HG03378 (cell line): Measurements from ENCODE around the gene PRDX5.

ENCODE experiments used
- ATAC-seq: cut with Tn5 transposase; IDR thresholded peaks from one replicate; pipeline ENCODE4 v1.9.1; 2021; ENCODE audit warnings: mild to moderate bottlenecking, moderate library complexity; ENCODE audit not compliant: unreplicated experiment

Gene PRDX5

DNA sequence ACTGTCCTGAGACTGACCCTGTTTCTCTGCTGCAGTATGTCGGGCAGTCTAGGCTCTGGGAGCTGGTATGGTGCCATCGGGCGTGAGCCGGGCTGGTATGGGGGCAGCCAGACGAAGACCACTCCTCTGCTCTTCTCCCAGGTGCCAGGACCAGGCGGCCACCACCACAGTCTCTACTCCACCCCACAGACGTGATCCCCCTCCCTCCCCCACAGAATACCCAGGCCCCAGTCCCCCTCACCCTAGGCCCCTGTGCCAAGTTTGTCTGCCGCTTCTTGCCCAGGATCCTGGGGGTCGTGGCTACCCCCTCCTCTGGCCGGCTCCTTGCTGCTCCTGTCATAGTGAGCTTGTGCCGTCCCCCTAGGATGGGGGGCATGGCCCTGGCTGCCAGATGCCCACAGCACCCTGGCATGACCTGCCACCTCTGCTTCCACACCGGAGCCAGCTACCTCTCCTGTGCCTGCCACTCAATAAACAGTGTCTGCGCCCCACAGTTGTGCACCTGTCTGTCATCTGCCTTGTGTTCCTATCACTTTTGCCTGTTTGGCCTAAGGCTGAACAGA, 28.8 kb upstream of the PRDX5 start:
- no peak for ATAC-seq

DNA sequence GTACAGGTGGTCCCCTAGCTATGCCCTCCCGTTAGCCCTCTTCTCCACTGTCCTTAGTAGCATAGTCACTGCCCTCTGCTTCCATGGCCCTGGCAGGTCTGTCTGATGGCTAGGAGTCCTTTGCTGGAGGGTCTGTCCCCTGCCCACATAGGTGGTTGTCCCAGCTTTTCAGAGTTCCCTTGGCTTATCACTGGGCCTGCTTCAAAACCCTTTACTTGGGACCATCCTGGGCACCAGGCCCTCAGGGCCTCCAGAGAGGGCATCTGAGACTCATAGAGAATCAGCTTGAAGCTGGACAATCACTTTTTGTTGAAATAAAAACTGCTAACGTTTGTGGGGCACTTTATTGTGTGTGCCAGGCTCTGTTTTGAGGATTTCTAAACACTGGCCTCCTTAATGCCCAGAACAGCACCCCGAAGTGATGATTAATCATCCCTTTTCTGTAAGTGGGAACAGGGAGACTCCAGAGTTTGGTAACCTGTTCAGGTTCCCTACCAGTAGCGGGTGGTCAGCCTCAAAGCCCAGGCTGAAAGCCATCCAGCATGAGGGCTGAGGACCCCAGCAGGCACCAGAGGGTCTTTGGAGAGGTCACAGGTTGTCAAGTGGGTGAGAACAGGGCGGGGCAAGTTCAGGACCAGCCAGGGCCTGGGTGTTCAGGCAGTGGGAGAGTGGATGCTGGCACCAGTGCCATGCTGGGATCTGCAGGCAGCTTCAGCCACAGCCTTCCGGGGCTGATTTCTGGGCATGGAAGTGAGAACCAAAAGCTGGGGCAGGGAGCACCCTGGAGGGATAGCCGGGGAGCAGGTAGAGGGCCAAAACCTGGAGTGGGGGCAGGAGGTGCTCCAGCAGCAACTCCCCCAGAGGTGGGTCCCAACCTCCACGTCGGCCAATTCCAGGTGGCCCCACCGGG, 27.3 kb upstream of the PRDX5 start:
- ATAC-seq: no peak

DNA sequence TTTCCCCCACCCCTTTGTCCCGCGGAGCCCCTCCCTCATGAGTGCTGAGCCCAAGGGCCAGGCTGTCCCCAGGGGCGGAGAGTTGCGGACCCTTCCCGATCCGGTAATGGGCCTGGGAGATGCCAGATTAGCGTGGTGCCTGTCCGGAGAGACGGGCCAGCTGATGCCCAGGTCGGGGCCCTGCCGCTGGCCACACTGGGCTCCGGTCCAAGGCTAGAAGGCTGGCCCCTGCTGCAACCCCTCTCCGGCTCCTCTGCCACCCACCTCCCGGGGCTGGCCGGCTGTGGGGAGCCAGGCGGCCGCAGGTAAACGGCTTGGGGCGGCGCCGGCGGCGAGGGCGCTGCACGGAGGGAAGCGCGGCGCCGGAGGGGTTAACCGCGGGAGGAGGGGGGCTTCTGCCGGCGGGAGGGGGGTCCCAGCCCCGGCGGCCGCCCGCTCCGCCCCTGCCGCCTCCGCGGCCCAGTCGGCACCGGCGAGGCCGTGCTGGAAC, 26.6 kb upstream of the PRDX5 start, which contains the start of gene KCNK4:
Gene KCNK4 (plus strand): TSS at position 41 of the 490 bp plus-strand sequence. CDS start 1,717 bp downstream, outside the sequence.
- ATAC-seq: no peak

DNA sequence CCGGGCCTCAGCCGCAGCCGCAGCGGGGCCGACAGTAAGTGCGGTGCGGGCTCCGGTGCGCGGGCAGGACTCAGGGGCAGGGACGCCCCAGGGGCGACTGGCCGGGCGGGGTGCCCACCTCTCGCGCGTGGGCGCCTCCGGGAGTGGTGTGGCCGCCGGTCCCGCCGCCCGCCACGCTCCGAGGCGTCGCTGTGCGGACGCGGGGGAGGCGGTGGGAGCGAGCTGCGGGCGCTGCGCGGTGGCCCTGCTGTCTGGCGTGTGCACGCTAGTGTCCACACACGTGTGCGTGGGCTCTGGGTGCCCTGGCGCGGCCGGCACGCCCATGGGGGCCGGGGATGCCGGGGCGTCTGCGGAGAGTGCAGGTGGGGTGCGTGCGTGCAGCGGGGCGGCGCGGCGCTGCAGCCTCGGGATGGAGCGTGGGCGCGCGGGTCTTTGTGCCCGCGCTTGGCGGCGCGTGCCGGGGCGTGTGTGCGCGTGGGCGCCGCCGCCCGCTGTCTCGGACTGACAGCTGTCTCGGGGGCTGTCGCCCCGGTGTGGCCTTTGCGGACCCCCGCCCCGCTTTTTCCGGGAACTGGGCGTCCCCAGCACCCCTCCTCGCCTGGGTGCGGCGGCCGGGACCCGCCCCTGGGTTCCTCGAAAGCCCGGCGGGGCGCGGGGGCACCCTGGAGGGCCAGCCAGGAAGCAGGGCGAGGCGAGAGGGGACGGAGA, 26.0 kb upstream of the PRDX5 start:
- no peak for ATAC-seq

DNA sequence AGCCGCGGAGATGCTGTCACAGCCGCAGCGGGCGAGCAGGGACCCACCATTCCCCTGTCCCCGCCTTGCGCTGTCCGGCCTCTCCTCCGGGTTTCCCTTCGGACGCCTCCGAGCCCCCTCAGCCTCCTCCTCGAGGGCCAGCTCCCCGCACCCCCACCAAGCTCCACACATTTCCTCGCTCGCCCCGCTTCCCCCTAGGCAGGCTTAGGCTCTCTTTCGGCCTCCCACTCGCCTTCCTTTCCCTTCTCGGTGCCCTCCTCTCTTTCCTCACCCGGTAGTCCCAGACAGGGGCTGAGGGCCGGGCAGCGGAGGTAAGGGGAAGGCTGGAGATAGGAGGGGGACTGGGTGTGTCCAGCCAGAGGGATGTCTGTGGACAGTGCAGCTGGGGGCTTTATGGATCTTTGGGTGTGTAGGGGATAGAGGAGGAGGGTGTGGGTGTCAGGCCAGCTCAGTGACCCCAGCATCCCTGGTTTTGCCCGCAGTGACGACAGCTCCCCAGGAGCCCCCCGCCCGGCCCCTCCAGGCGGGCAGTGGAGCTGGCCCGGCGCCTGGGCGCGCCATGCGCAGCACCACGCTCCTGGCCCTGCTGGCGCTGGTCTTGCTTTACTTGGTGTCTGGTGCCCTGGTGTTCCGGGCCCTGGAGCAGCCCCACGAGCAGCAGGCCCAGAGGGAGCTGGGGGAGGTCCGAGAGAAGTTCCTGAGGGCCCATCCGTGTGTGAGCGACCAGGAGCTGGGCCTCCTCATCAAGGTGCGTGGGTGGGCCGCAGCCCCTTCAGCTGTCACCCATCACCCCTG, 25.3 kb upstream of the PRDX5 start:
- ATAC-seq: no peak

DNA sequence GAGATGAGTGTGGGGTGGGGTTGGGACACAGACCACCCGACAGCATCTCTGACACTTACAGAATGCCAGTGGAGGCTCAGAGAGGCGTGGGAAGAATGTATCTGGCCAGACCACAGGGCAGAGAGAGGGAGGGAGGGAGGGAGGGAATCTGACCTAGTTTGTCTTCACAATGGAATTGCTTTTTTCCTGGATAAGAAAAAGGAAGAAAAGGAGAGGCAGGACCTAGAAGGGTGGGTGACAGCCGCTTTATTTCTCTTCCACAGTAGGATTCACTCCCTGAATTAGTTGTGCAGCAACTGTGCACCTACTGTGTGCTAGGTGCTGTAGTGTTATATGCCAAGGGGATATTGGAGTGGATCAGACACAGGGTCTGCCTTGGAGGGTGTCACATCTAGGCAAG, 23.1 kb upstream of the PRDX5 start:
- ATAC-seq: no peak

DNA sequence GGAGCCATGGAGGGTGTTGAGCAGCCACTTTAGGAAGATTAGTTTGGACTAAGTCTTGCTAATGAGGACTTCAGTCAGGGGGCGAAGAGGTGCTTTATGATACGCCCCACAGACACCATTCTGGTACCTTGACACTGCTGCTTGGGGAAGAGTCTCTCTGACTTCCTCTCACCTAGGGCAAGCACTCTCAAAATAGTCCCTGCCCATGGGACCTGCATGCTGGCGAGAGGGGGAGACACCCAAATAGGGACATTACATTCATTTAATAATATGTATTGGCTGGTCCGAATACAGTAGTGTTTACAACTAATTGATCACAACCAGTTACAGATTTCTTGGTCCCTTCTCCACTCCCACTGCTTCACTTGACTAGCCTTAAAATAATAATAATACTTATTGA, 22.2 kb upstream of the PRDX5 start:
- no peak for ATAC-seq

DNA sequence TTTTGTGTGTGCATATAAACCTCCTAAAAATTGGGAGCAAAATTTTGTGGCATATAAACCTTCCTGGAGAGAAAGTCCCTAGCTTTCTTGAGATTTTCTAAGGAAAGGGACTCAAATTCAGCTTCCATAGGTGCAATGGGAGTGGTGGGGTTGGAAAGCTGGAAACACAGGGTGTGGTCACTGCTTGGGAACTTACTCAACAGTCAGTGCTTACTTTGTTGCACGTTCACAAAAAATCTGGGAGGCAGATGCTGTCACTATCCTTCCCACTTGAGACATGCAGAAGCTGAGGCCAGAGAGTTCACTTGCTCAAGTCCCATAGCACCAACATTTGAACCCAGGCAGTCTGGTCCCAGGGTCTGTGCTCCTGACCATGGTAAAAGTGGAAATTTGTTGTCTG, 21.7 kb upstream of the PRDX5 start:
- no peak for ATAC-seq

DNA sequence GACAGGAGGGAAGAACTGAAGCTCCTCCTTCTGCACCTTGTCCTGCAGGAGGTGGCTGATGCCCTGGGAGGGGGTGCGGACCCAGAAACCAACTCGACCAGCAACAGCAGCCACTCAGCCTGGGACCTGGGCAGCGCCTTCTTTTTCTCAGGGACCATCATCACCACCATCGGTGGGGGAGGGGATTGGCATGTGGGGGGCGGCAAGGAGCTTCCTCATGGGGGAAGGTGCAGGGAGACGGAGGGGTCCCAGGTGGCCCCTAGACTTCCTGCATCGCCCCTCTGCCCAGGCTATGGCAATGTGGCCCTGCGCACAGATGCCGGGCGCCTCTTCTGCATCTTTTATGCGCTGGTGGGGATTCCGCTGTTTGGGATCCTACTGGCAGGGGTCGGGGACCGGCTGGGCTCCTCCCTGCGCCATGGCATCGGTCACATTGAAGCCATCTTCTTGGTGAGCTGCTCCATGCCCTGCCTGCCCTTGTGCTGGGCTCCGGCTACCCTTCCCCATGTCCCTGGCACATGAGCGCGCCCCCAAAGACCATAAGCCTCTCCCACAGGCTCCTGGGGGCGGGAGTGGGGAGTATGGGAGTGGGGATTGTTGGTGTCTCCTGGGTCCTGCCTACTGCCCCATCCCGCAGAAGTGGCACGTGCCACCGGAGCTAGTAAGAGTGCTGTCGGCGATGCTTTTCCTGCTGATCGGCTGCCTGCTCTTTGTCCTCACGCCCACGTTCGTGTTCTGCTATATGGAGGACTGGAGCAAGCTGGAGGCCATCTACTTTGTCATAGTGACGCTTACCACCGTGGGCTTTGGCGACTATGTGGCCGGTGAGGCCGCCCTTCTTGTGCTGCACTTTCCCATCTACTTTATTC, 20.9 kb upstream of the PRDX5 start:
- ATAC-seq: no peak

DNA sequence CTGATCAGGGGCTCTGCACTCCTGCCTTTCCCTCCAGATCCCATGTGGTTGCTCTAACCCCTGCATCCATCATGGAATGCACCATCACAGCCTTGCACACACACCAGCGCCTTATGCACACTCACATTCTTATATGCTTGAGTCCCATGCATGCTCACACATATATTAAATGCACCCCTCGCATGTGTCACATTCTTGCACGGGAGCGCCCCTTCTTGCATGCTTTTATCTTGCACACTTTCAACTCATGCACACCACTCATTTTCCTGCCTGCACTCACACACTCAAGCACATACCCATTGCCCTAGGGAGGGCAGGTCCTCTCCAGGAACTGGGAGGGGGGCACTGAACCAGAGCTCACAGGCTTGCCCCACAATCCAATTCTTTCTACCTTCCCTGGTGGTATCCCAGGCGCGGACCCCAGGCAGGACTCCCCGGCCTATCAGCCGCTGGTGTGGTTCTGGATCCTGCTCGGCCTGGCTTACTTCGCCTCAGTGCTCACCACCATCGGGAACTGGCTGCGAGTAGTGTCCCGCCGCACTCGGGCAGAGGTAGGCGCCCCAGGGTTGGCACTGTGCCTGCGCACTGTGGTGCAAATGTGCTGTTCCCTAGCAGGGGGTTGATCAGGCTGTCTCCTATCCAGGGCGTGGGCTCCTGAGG, 20.1 kb upstream of the PRDX5 start:
- no peak for ATAC-seq

DNA sequence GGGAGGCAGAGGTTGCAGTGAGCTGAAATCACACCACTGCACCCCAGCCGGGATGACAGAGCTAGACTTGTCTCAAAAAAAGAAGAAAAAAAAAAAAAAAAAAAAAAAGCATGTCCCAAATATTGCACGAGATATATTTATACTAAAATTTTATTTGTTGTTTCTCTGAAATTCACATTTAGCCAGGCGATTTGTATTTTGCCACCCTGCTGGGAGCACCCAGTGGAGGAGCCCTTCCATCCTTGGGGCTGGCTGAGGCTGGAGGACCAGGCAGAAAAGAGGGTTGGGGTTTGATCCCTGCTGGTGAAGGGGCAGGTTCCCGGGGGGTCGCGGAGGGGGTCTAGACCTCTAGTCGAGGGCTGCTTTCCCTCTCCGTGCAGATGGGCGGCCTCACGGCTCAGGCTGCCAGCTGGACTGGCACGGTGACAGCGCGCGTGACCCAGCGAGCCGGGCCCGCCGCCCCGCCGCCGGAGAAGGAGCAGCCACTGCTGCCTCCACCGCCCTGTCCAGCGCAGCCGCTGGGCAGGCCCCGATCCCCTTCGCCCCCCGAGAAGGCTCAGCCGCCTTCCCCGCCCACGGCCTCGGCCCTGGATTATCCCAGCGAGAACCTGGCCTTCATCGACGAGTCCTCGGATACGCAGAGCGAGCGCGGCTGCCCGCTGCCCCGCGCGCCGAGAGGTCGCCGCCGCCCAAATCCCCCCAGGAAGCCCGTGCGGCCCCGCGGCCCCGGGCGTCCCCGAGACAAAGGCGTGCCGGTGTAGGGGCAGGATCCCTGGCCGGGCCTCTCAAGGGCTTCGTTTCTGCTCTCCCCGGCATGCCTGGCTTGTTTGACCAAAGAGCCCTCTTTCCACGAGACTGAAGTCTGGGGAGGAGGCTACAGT, 18.7 kb upstream of the PRDX5 start:
- ATAC-seq: no peak

DNA sequence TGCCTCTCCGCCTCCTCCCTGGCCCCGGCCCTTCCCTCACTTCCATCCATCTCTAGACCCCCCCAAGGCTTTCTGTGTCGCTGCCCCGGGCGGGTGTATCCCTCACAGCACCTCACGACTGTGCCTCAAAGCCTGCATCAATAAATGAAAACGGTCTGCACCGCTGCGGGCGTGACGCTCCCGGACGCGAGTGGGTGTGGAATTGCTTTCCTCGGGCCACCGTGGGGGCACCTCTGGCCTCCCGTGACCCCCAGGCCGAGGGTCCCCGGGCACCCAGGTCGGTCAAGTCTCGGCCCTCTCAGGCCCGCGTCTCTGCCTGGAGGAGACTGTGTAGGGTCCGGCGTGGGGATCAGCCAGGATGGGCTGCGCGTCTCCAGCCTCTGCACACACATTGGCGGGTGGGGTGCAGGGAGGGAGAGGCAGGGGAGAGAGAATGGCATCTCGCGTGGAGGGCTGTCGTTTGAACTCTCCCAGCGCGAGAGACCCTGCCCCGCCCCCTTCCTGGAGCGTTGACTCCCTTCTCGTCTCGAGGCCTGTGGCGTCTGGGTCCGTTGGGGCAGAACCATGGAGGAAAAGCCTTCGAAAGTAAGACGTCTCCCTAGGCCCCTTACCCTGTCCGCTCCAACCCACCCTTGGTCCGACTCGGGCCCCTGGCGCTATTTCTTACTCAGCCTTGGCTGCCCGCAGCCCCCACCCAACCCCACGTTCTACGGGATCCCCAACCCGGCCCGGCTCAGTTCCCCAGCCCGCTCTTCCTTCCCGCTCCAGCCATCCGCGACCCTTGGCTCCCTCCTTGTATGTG, 17.9 kb upstream of the PRDX5 start, which contains the start of gene CATSPERZ:
Gene CATSPERZ (plus strand): TSS at position 512 of the 802 bp plus-strand sequence. CDS start 53 bp downstream, at position 565.
- no peak for ATAC-seq

DNA sequence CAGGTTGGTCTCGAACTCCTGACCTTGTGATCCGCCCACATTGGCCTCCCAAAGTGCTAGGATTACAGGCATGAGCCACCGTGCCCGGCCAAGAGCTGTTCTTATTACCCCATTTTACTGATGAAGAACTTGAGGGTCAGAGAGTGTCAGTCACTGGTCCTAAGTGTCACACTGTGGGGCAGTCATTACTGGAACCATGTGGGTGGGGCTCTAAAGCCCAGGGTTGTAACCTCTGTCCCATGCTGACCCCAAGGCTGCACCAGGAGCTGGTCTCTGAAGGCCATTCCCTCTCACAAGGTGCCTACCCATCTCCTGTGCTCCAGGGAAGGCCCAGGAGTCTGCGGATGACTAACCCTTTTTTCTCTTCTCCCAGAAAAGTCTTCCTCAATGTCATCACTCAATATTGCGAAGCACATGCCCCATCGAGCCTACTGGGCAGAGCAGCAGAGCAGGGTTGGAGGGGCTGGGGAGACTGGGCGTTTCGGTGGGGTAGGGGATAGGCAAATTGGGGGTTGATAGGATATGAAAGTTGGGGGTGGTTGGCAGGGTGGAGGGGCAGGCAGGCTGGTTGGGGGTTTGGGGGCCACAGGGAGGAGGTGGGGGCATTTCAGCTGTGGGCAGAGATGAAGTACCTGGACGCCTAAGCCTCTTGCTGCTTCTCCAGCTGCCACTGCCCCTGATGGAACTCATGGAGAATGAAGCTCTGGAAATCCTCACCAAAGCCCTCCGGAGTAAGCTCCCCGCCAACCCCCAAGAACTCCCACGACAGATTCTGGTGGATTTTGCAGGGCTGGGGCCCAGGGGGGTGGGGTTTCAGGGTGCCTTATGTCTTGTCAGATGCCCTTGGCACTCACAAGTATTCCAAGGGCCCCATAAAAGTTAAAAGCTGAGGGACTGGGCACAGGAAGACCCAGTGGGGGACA, 14.6 kb upstream of the PRDX5 start:
- ATAC-seq: no peak

DNA sequence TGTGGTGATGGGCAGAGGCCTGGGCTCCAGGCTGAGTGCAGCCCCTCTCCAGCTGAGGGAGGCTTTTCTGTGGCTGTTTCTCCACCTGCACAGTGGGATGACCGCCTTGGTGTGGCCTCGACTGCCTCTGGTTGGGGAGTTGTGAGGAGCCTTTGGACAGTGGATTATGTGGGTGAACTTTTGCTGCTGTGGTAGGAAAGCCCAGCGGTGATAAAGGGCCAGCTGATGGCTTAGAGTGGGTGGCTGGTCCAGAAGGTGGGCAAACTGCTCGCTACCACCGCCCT, 13.9 kb upstream of the PRDX5 start:
- no peak for ATAC-seq

DNA sequence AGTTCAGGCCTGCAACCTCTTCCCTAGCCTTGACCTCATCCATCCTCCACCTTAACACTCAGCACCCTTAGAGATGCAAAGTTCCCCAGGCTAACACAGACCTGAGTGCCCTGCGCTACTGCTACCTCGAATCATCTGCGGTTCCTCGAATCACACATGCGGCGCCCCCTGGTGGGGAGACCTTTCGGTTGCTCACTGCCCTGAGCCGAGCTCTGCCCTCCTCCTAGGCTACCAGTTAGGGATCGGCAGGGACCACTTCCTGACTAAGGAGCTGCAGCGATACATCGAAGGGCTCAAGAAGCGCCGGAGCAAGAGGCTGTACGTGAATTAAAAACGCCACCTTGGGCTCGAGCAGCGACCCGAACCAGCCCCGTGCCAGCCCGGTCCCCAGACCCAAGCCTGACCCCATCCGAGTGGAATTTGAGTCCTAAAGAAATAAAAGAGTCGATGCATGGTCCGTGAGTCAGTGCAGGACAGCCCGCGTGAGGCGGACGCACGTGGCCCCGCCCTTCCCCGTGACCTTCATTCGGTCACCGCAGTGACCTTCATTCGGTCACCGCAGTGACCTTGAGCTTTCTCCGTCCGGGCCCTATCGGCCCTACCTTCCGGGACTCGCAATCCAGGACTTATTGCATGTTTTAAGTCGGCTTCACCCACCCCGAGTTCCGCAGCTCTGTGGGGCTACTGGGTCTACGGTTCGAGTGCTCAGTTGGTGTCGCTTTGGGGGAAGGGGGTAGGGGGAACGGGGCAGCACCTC, 13.4 kb upstream of the PRDX5 start:
- ATAC-seq: peak; percentile 38
